ENCODE measurements around the gene SNAPIN.
"Not testable (repeated sequence)": the region's sequence is repeated elsewhere in the genome, so short reads cannot be mapped to it uniquely, and the experiment has no call there.

The SNAPIN gene

GRCh38 chr1:153647346-153647714 is 11.2 kb upstream of the SNAPIN start:
- no peak for DNase-seq (ENCODE audit: low read depth in 2 of 2)

- DNase-seq (ENCODE audit: low read depth in 2 of 2), result no peak
These were observed 10.4 kb upstream of the SNAPIN start for GRCh38 chr1:153648000-153648643.

- no peak for DNase-seq (ENCODE audit: low read depth in 2 of 2)
These were observed 9.2 kb upstream of the SNAPIN start for GRCh38 chr1:153649137-153649862.

- no peak for DNase-seq (ENCODE audit: low read depth in 2 of 2)
These were observed 8.7 kb upstream of the SNAPIN start for GRCh38 chr1:153649863-153650235.

- no peak for DNase-seq (ENCODE audit: low read depth in 2 of 2)
These were observed 6.7 kb upstream of the SNAPIN start for GRCh38 chr1:153651771-153652170.

- no peak for DNase-seq (ENCODE audit: low read depth in 2 of 2)
These were observed 5.5 kb upstream of the SNAPIN start for GRCh38 chr1:153652805-153653500.

GRCh38 chr1:153655333-153655732 is 3.2 kb upstream of the SNAPIN start:
- DNase-seq (ENCODE audit: low read depth in 2 of 2), result no peak

- no peak for DNase-seq (ENCODE audit: low read depth in 2 of 2)
These were observed 652 bp downstream of the SNAPIN start for GRCh38 chr1:153659175-153659534.

- DNase-seq (ENCODE audit: low read depth in 2 of 2), result no peak
These were observed 1.2 kb downstream of the SNAPIN start for GRCh38 chr1:153659656-153660055.

- DNase-seq (ENCODE audit: low read depth in 2 of 2), result no peak
These were observed 2.7 kb downstream of the SNAPIN start for GRCh38 chr1:153661111-153661708.

- DNase-seq (ENCODE audit: low read depth in 2 of 2), result no peak
These were observed 3.8 kb downstream of the SNAPIN start for GRCh38 chr1:153662269-153662668.

GRCh38 chr1:153663211-153663610 is 4.7 kb downstream of the SNAPIN start:
- DNase-seq (ENCODE audit: low read depth in 2 of 2), result no peak

GRCh38 chr1:153667439-153667838 is 8.9 kb downstream of the SNAPIN start:
- DNase-seq (ENCODE audit: low read depth in 2 of 2), result no peak

GRCh38 chr1:153668672-153669071 is 10.2 kb downstream of the SNAPIN start:
- DNase-seq (ENCODE audit: low read depth in 2 of 2), result not testable (repeated sequence)

- no peak for DNase-seq (ENCODE audit: low read depth in 2 of 2)
These were observed 11.1 kb downstream of the SNAPIN start for GRCh38 chr1:153669606-153670005.

GRCh38 chr1:153670257-153670858 is 11.9 kb downstream of the SNAPIN start:
- no peak for DNase-seq (ENCODE audit: low read depth in 2 of 2)

- peak; percentile 92 to 94 for DNase-seq (ENCODE audit: low read depth in 2 of 2)
These were observed 12.5 kb downstream of the SNAPIN start, which contains the start of gene ILF2 for GRCh38 chr1:153670859-153671627. ILF2 (minus strand) TSS chr1:153670993; CDS start chr1:153670922, 71 bp downstream.

GRCh38 chr1:153671628-153672353 is 13.3 kb downstream of the SNAPIN start:
- not testable (repeated sequence) for DNase-seq (ENCODE audit: low read depth in 2 of 2)

GRCh38 chr1:153673511-153673910 is 15.0 kb downstream of the SNAPIN start:
- no peak for DNase-seq (ENCODE audit: low read depth in 2 of 2)

GRCh38 chr1:153677718-153678518 is 19.4 kb downstream of the SNAPIN start:
- DNase-seq (ENCODE audit: low read depth in 2 of 2), result no peak
